Stimulated activated CD8-positive, alpha-beta memory T cell treated with anti-CD3 and anti-CD28 coated beads, Interleukin-4, amount 100 ng/mL, for 24 hours (primary cell): ENCODE measurements around the gene SH3D19.
"Not testable (repeated sequence)": the region's sequence is repeated elsewhere in the genome, so short reads cannot be mapped to it uniquely, and the experiment has no call there.

Source experiments
- DNase-seq: peaks from one replicate; pipeline ENCODE4 v3.0.0-alpha.2; 2020; ENCODE audit warnings: low read depth

Gene SH3D19

DNA sequence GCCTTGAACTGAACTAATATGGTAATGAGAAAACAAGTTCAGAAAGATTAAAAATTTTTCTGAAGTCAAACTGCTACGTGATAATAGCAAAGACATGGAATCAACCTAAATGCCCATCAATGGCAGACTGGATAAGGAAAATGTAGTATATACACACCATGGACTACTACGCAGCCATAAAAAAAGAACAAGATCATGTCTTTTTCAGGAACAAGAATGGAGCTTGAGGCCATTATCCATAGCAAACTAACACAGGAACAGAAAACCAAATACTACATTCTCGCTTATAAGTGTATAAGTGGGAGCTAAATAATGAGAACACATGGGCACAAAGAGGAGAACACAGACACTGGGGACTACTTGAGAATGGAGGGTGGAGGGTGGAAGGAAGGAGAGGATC is 230.3 kb downstream of the SH3D19 start:
- DNase-seq = no peak

- no peak for DNase-seq
These were observed 231.1 kb downstream of the SH3D19 start for GRCh38 chr4:151094290-151094751.

DNA sequence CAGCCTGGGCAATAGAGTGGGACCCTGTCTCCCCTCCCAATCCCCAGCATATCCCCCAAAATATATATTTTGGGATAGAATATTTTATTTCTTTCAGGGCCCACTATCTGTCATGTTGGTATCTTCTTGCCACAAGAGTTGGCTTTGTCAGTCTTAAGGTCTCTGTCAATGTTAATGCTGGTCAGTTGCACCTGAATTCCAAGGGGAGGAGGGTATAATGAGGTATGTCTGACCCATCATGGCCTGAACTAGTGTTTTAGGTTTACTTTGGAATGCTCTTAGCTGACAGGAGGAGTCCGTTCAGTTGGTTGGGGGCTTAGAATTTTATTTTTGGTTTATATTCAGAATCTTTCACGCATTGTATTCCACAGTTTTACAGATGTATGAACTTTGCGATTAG is 232.2 kb downstream of the SH3D19 start:
- no peak for DNase-seq

- DNase-seq = no peak
These were observed 232.9 kb downstream of the SH3D19 start for GRCh38 chr4:151092488-151092887.

DNA sequence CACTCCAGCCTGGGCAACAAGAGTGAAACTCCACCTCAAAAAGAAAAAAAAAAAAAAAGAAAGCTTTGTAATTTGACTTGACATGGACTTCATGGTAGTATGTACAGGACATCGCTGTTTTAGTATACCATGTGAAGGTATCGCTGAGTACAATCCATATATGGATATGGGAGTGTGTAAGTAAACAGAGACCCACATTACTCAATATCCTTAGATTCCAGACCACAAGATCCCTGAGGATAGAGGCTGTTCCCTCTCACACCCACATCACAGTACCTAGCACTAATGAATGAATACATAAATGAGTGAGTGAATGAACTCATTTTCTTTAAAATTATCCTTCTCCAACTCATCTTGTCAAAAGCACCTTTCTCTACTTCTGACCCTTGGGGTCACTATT is 234.4 kb downstream of the SH3D19 start:
- DNase-seq = no peak

- DNase-seq = no peak
These were observed 237.9 kb downstream of the SH3D19 start for GRCh38 chr4:151087467-151087866.

DNA sequence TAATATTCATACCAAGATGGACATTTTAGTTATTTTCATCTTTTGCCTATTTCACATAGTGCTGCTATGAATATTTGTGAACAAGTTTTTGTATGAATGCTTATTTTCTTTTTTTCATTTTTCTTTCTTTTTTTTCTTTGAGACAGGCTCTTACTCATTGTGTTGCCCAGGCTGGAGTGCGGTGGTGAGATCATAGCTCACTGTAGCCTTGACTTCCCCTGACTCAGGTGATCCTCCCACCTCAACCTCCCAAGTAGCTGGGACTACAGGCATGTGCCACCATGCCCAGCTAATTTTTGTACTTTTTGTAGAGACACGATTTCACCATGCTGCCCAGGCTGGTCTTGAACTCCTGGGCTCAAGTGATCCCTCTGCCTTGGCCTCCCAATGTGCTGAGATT is 247.4 kb downstream of the SH3D19 start:
- DNase-seq = not testable (repeated sequence)

- DNase-seq = no peak
These were observed 250.9 kb downstream of the SH3D19 start for GRCh38 chr4:151074416-151074916.
